Coronary artery (tissue), 2 donors: ENCODE data around the gene AVPR1B.

Source experiments
- DNase-seq: peaks from one replicate; pipeline ENCODE4 v3.0.0-alpha.2; 2017; ENCODE audit warnings: low spot score
- H3K27ac ChIP-seq, 2 donors: fragments of 200-600 bp; sonication (generic); one replicate each; pipeline ENCODE4 v1.5.1; 2016 to 2019
- H3K4me3 ChIP-seq: fragments of 200-600 bp; sonication (generic); 2 replicates; pipeline ENCODE4 v1.5.1; 2016; ENCODE audit warnings: mild to moderate bottlenecking, moderate library complexity
- CTCF ChIP-seq: fragments of 200-600 bp; sonication (generic); IDR thresholded peaks from one replicate; pipeline ENCODE4 v1.5.1; 2019; ENCODE audit warnings: antibody characterized with exemption

The AVPR1B gene

GRCh38 chr1:206136241-206136640, 19.1 kb upstream of the AVPR1B start:
- Histone ChIP-seq H3K27ac (no peak overlapping the region), H3K4me3 (no peak overlapping the region)
- DNase-seq: no peak
- no peak for TF ChIP-seq CTCF

GRCh38 chr1:206135248-206135647, 18.1 kb upstream of the AVPR1B start:
- no peak overlapping the region for H3K27ac ChIP-seq
- DNase-seq: no peak
- no peak for TF ChIP-seq CTCF
- no peak overlapping the region for H3K4me3 ChIP-seq

GRCh38 chr1:206133751-206134415, 16.7 kb upstream of the AVPR1B start:
- Histone ChIP-seq H3K27ac (no peak overlapping the region), H3K4me3 (no peak overlapping the region)
- no peak for DNase-seq
- no peak for TF ChIP-seq CTCF

- Histone ChIP-seq H3K27ac (no peak overlapping the region), H3K4me3 (no peak overlapping the region)
- TF ChIP-seq CTCF: no peak
- DNase-seq: no peak
These were observed 13.8 kb upstream of the AVPR1B start for GRCh38 chr1:206131037-206131436.

- no peak for TF ChIP-seq CTCF
- no peak overlapping the region for H3K4me3 ChIP-seq
- no peak for DNase-seq
- H3K27ac ChIP-seq: no peak overlapping the region
These were observed 11.0 kb upstream of the AVPR1B start for GRCh38 chr1:206128196-206128595.

GRCh38 chr1:206127336-206127735, 10.1 kb upstream of the AVPR1B start:
- TF ChIP-seq CTCF: no peak
- no peak overlapping the region for H3K27ac ChIP-seq
- no peak for DNase-seq
- H3K4me3 ChIP-seq: no peak overlapping the region

- H3K4me3 ChIP-seq: no peak overlapping the region
- no peak for DNase-seq
- no peak for TF ChIP-seq CTCF
- no peak overlapping the region for H3K27ac ChIP-seq
These were observed 8.2 kb upstream of the AVPR1B start for GRCh38 chr1:206125346-206125745.
